ENCODE results near the gene ZNF639.

The ZNF639 gene

GRCh38 chr3:179318876-179319275 lies 4.0 kb upstream of the ZNF639 start:
- no peak for TF ChIP-seq FOXP2 (optimal IDR thresholded peaks at IDR 0.05; ENCODE audit: borderline replicate concordance, extremely low read depth, extremely low read length, insufficient read depth)
- TF ChIP-seq TAF1 (IDR thresholded peaks at IDR 0.05; ENCODE audit: borderline replicate concordance, insufficient read depth, low read length) = no peak
- TF ChIP-seq SIN3A (IDR thresholded peaks at IDR 0.05; ENCODE audit: borderline replicate concordance, insufficient read depth, low read length) = no peak
- no peak for TF ChIP-seq POLR2AphosphoS5 (IDR thresholded peaks at IDR 0.05; ENCODE audit: low read depth, low read length)
- no peak for TF ChIP-seq REST (IDR thresholded peaks at IDR 0.05; ENCODE audit: insufficient read depth in 1 of 2, low read depth in 2 of 2, low read length in 2 of 2)

DNA sequence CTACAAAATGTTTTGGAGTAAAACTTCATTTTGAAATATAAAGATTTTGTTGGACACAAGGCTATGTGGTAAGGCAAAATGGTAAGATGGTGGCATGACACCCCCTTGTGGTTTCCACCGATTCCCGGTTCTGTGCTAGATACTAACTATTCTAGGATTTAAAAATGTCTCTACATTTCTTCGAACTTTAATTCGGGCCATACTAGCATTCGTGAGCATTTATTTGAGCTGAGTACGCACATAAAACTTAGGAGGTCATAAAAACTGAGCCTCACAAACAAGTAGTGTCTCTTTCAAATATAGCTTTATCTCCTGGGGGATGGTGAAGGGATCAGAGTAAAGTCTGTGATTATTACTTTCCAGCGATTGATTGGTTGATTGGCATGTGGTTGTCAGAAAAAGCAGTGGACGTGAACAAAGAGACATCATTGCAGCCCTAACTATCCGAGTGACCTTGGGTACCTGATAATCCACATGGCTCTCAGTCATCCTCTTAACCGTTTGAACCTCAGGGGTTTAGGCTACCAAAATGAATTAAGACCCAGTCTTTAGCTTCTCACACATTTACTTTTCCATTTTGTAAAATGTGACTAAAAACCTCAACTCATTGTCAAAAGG lies 1.1 kb upstream of the ZNF639 start:
- no peak for TF ChIP-seq POLR2AphosphoS5 (IDR thresholded peaks at IDR 0.05; ENCODE audit: low read depth, low read length)
- no peak for TF ChIP-seq REST (IDR thresholded peaks at IDR 0.05; ENCODE audit: insufficient read depth in 1 of 2, low read depth in 2 of 2, low read length in 2 of 2)
- no peak for TF ChIP-seq SIN3A (IDR thresholded peaks at IDR 0.05; ENCODE audit: borderline replicate concordance, insufficient read depth, low read length)
- TF ChIP-seq FOXP2 (optimal IDR thresholded peaks at IDR 0.05; ENCODE audit: borderline replicate concordance, extremely low read depth, extremely low read length, insufficient read depth) = no peak

GRCh38 chr3:179323197-179324110 lies 623 bp downstream of the ZNF639 start:
- TF ChIP-seq TAF1 (IDR thresholded peaks at IDR 0.05; ENCODE audit: borderline replicate concordance, insufficient read depth, low read length) = no peak
- TF ChIP-seq REST (IDR thresholded peaks at IDR 0.05; ENCODE audit: insufficient read depth in 1 of 2, low read depth in 2 of 2, low read length in 2 of 2) = no peak
- TF ChIP-seq FOXP2 (optimal IDR thresholded peaks at IDR 0.05; ENCODE audit: borderline replicate concordance, extremely low read depth, extremely low read length, insufficient read depth) = no peak
- no peak for TF ChIP-seq SIN3A (IDR thresholded peaks at IDR 0.05; ENCODE audit: borderline replicate concordance, insufficient read depth, low read length)
- no peak for TF ChIP-seq POLR2AphosphoS5 (IDR thresholded peaks at IDR 0.05; ENCODE audit: low read depth, low read length)

DNA sequence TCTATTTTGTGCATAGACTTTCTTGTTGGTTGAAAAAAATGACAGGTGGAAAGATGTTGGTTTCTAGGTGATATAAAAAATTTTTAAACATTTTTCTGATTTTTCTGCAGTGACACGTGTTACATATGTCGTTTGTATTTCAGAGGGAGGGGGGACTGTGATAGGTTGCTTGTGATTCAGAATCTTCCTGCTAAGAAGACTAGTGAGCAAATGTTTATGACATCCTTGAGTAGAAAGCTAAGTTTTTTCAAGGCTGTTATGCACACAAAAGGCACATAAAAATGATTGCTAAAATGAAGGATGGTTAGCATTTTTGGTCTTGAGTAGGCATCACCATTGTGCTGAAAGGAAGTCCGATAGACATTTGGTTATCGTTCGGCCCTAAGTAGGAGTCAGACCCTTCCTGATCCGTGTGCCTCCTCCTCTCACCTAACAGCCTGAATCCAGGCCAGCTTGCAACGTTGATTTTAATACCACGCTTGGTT lies 1.5 kb downstream of the ZNF639 start:
- TF ChIP-seq POLR2AphosphoS5 (IDR thresholded peaks at IDR 0.05; ENCODE audit: low read depth, low read length) (no peak), SIN3A (IDR thresholded peaks at IDR 0.05; ENCODE audit: borderline replicate concordance, insufficient read depth, low read length) (no peak), TAF1 (IDR thresholded peaks at IDR 0.05; ENCODE audit: borderline replicate concordance, insufficient read depth, low read length) (no peak), FOXP2 (optimal IDR thresholded peaks at IDR 0.05; ENCODE audit: borderline replicate concordance, extremely low read depth, extremely low read length, insufficient read depth) (no peak), REST (IDR thresholded peaks at IDR 0.05; ENCODE audit: insufficient read depth in 1 of 2, low read depth in 2 of 2, low read length in 2 of 2) (no peak)

All from PFSK-1 (cell line).